Suprapubic skin (tissue), 4 donors: Measurements from ENCODE around the gene MRPS15. TPM values are rescaled to one million over a fixed set of nuclear protein-coding genes. Genes with fewer than 3 reads are reported as not detected.

Experiments
- DNase-seq, 2 donors: peaks; one replicate each; pipeline ENCODE4 v3.0.0-alpha.2; 2019; ENCODE audit warnings: low spot score in 2 of 2
- H3K27ac ChIP-seq: fragments of 200-600 bp; sonication (generic); one replicate; pipeline ENCODE4 v1.5.1; 2019
- H3K27me3 ChIP-seq: fragments of 200-600 bp; sonication (generic); one replicate; pipeline ENCODE4 v1.5.1; 2019
- H3K36me3 ChIP-seq: fragments of 200-600 bp; sonication (generic); one replicate; pipeline ENCODE4 v1.5.1; 2019
- H3K4me1 ChIP-seq: fragments of 200-600 bp; sonication (generic); one replicate; pipeline ENCODE4 v1.5.1; 2019
- H3K4me3 ChIP-seq: fragments of 200-600 bp; sonication (generic); one replicate; pipeline ENCODE4 v1.5.1; 2019; ENCODE audit warnings: mild to moderate bottlenecking
- H3K9me3 ChIP-seq: fragments of 200-600 bp; sonication (generic); one replicate; pipeline ENCODE4 v1.5.1; 2019
- EP300 ChIP-seq: sonication (generic); formaldehyde crosslinking; IDR thresholded peaks from one replicate; pipeline ENCODE4 v1.6.1; 2017; ENCODE audit warnings: antibody characterized with exemption
- POLR2A ChIP-seq, 2 donors: fragments of 450-650 bp; IDR thresholded peaks; one replicate each; pipeline ENCODE4 v1.6.1; 2017; ENCODE audit warnings: antibody characterized with exemption in 2 of 2, mild to moderate bottlenecking in 2 of 2, moderate library complexity in 2 of 2
- POLR2AphosphoS5 ChIP-seq, 3 donors: sonication (generic); formaldehyde crosslinking; IDR thresholded peaks; one replicate each; pipeline ENCODE4 v1.6.1; 2017; ENCODE audit warnings: antibody characterized with exemption in 3 of 3
- WGBS: methylation state at CpG from one replicate; pipeline ENCODE4 v1.1.5; 2018; 5-methylcytosine and 5-hydroxymethylcytosine counted together
- total RNA-seq, 4 donors: library from RNA; depleted of rRNA; stranded (reverse); fragments of >200 nt; gene quantifications; one replicate each; pipeline ENCODE4 v1.1.0, GENCODE V29; 2016
- TF ChIP-seq, protein P1 (sequence below), 2 donors: fragments of 200-600 bp in 1 of 2; fragments of 450-650 bp in 1 of 2; sonication (generic) in 1 of 2; IDR thresholded peaks; one replicate each; pipeline ENCODE4 v1.5.1; 2016 to 2019; ENCODE audit warnings: antibody characterized with exemption in 2 of 2, mild to moderate bottlenecking in 1 of 2, moderate library complexity in 1 of 2

The MRPS15 gene
- total RNA-seq, 4 donors from 2014 or later: 47.7 to 91.3 (median 73.6) TPM

DNA sequence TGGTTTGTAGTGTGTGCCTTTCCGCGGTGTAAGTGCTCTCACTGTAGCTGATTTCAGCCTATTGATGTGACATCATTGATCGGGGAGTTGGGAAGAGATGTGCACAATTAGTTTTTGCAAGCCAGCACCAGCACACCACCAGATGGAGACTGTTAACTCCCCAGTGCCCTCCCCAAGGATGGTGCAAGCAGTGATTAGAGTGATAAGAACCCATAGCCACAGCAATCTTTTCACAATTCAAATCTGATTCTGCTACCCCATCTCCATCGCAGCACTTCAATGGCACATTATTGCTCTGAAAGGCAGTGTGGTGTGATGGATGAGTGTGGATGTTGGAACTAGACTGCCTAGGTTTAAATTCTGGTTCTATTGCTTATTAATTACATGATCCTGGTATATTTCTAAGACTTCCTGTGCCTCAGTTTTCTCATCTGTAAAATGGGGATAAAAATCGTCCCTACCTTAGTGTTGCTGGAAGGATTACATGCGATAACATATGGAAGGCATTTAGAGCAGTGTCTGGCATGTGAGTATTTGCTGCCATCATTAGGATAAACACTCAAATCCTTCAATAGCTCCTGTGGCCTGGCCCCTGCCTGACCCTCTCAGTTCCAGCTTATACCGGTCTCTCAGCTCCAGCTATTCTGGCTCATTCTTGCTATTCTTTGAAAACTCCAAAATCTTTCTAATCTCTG, 11.9 kb upstream of the MRPS15 start:
- WGBS: 91% methylated on average over 7 of the region's 7 CpGs
- H3K36me3 ChIP-seq: no peaks in the 10 kb centered on the region

DNA sequence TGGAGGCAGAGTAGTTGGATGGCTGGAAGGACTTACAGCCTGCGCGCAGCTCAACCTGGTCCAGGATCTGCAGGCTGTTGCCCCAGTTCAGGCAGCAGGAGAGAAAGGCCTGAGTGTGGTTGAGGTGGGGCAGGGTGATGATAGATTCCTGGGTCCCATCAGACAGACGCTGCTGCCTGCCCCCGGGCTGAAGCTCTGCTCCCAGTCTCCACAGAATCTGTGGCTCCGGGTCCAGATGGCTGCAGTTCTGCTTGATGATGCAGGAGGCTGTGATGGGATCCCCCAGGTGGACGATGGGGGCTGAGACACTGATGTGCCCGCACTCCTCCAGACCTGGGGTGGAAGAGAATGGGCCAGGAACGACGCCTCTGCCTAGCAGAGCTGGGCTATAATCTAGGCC, 11.2 kb upstream of the MRPS15 start:
- Histone ChIP-seq H3K4me1 (peaks cover 6% of the 10 kb centered on the region), H3K36me3 (no peaks in the 10 kb centered on the region), H3K4me3 (no peak overlapping the region), H3K9me3 (no peaks in the 10 kb centered on the region), H3K27me3 (no peaks in the 10 kb centered on the region), H3K27ac (no peak overlapping the region)
- TF ChIP-seq EP300 (no peak), POLR2A (IDR thresholded peaks at IDR 0.05) (no peak)
- DNase-seq: no peak
- WGBS: 71% methylated on average over 6 of the region's 9 CpGs

More for the DNA sequence above, 11.9 kb upstream of the MRPS15 start:
- H3K4me3 ChIP-seq: no peak overlapping the region
- no peak for TF ChIP-seq POLR2AphosphoS5 (IDR thresholded peaks at IDR 0.05)
- TF ChIP-seq POLR2A (IDR thresholded peaks at IDR 0.05): no peak
- TF ChIP-seq, protein P1, sequence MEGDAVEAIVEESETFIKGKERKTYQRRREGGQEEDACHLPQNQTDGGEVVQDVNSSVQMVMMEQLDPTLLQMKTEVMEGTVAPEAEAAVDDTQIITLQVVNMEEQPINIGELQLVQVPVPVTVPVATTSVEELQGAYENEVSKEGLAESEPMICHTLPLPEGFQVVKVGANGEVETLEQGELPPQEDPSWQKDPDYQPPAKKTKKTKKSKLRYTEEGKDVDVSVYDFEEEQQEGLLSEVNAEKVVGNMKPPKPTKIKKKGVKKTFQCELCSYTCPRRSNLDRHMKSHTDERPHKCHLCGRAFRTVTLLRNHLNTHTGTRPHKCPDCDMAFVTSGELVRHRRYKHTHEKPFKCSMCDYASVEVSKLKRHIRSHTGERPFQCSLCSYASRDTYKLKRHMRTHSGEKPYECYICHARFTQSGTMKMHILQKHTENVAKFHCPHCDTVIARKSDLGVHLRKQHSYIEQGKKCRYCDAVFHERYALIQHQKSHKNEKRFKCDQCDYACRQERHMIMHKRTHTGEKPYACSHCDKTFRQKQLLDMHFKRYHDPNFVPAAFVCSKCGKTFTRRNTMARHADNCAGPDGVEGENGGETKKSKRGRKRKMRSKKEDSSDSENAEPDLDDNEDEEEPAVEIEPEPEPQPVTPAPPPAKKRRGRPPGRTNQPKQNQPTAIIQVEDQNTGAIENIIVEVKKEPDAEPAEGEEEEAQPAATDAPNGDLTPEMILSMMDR (IDR thresholded peaks at IDR 0.05): no peak
- no peak for TF ChIP-seq EP300
- H3K9me3 ChIP-seq: no peaks in the 10 kb centered on the region
- H3K27me3 ChIP-seq: no peaks in the 10 kb centered on the region
- peaks cover 6% of the 10 kb centered on the region for H3K4me1 ChIP-seq
- no peak for DNase-seq
- no peak overlapping the region for H3K27ac ChIP-seq

GRCh38 chr1:36472656-36473055, 8.5 kb upstream of the MRPS15 start:
- no peak overlapping the region for H3K27ac ChIP-seq
- peaks cover 6% of the 10 kb centered on the region for H3K4me1 ChIP-seq
- TF ChIP-seq, protein P1 (IDR thresholded peaks at IDR 0.05): no peak
- TF ChIP-seq POLR2AphosphoS5 (IDR thresholded peaks at IDR 0.05) (no peak), POLR2A (IDR thresholded peaks at IDR 0.05) (no peak), EP300 (no peak)
- no peaks in the 10 kb centered on the region for H3K36me3 ChIP-seq
- no peak overlapping the region for H3K4me3 ChIP-seq
- no peak for DNase-seq
- WGBS: 74% methylated on average over 6 of the region's 6 CpGs
- H3K9me3 ChIP-seq: no peaks in the 10 kb centered on the region
- H3K27me3 ChIP-seq: no peaks in the 10 kb centered on the region

- TF ChIP-seq, protein P1 (IDR thresholded peaks at IDR 0.05): no peak
- no peak for TF ChIP-seq POLR2A (IDR thresholded peaks at IDR 0.05)
- Histone ChIP-seq H3K4me1 (peaks cover 6% of the 10 kb centered on the region), H3K27me3 (no peaks in the 10 kb centered on the region), H3K9me3 (no peaks in the 10 kb centered on the region), H3K4me3 (no peak overlapping the region), H3K36me3 (no peaks in the 10 kb centered on the region), H3K27ac (no peak overlapping the region)
- 75% methylated on average over 13 of the region's 22 CpGs for WGBS
- DNase-seq: no peak
These were observed 7.9 kb upstream of the MRPS15 start for GRCh38 chr1:36471830-36472641.

- WGBS: 88% methylated on average over 2 of the region's 2 CpGs
- no peaks in the 10 kb centered on the region for H3K9me3 ChIP-seq
- DNase-seq: no peak
These were observed 5.0 kb upstream of the MRPS15 start for GRCh38 chr1:36469163-36469562.

More at GRCh38 chr1:36469163-36469562, 5.0 kb upstream of the MRPS15 start:
- H3K27ac ChIP-seq: no peak overlapping the region
- H3K36me3 ChIP-seq: no peaks in the 10 kb centered on the region
- TF ChIP-seq POLR2AphosphoS5 (IDR thresholded peaks at IDR 0.05) (no peak), EP300 (no peak), POLR2A (IDR thresholded peaks at IDR 0.05) (no peak)
- H3K4me3 ChIP-seq: no peak overlapping the region
- no peaks in the 10 kb centered on the region for H3K27me3 ChIP-seq
- peaks cover 8% of the 10 kb centered on the region for H3K4me1 ChIP-seq
